GM19467 (cell line): ENCODE data around the gene FAM234B.
A peak's percentile ranks its signal among the peaks of the same experiment; 100 is the strongest.

Experiments used
- ATAC-seq: cut with Tn5 transposase; IDR thresholded peaks from one replicate; pipeline ENCODE4 v1.9.1; 2021; ENCODE audit warnings: mild to moderate bottlenecking, moderate library complexity; ENCODE audit not compliant: unreplicated experiment

FAM234B gene

GRCh38 chr12:13088496-13088895, 44.3 kb downstream of the FAM234B start:
- ATAC-seq, result no peak

- no peak for ATAC-seq
Observed at GRCh38 chr12:13090054-13090453, 45.9 kb downstream of the FAM234B start.

- no peak for ATAC-seq
Observed at GRCh38 chr12:13091832-13092231, 47.7 kb downstream of the FAM234B start.

GRCh38 chr12:13093191-13093847, 49.1 kb downstream of the FAM234B start:
- no peak for ATAC-seq

GRCh38 chr12:13093848-13094220, 49.7 kb downstream of the FAM234B start:
- ATAC-seq, result no peak

- no peak for ATAC-seq
Observed at GRCh38 chr12:13094367-13094766, 50.2 kb downstream of the FAM234B start.

- no peak for ATAC-seq
Observed at GRCh38 chr12:13095266-13095995, 51.2 kb downstream of the FAM234B start.

GRCh38 chr12:13097491-13098011, 53.4 kb downstream of the FAM234B start:
- no peak for ATAC-seq

GRCh38 chr12:13099066-13099843, 55.1 kb downstream of the FAM234B start:
- ATAC-seq, result no peak

- no peak for ATAC-seq
Observed at GRCh38 chr12:13099844-13100604, 55.8 kb downstream of the FAM234B start.

- ATAC-seq, result no peak
Observed at GRCh38 chr12:13100605-13100881, 56.4 kb downstream of the FAM234B start.

- ATAC-seq, result peak; percentile 79
Observed at GRCh38 chr12:13100882-13101769, 56.9 kb downstream of the FAM234B start.

GRCh38 chr12:13101821-13102375, 57.7 kb downstream of the FAM234B start:
- no peak for ATAC-seq

- no peak for ATAC-seq
Observed at GRCh38 chr12:13102461-13103195, 58.4 kb downstream of the FAM234B start.

GRCh38 chr12:13103391-13104033, 59.3 kb downstream of the FAM234B start, which contains the start of gene GSG1:
GSG1 (minus strand) TSS chr12:13103667; CDS start chr12:13103512, 155 bp downstream.
- no peak for ATAC-seq

- no peak for ATAC-seq
Observed at GRCh38 chr12:13104409-13104808, 60.2 kb downstream of the FAM234B start.

GRCh38 chr12:13105781-13106180, 61.6 kb downstream of the FAM234B start:
- no peak for ATAC-seq

- no peak for ATAC-seq
Observed at GRCh38 chr12:13106666-13107065, 62.5 kb downstream of the FAM234B start.
